ENCODE measurements around the gene PCSK7.
"Not testable (repeated sequence)": the region's sequence is repeated elsewhere in the genome, so short reads cannot be mapped to it uniquely, and the experiment has no call there.

The PCSK7 gene, protein sequence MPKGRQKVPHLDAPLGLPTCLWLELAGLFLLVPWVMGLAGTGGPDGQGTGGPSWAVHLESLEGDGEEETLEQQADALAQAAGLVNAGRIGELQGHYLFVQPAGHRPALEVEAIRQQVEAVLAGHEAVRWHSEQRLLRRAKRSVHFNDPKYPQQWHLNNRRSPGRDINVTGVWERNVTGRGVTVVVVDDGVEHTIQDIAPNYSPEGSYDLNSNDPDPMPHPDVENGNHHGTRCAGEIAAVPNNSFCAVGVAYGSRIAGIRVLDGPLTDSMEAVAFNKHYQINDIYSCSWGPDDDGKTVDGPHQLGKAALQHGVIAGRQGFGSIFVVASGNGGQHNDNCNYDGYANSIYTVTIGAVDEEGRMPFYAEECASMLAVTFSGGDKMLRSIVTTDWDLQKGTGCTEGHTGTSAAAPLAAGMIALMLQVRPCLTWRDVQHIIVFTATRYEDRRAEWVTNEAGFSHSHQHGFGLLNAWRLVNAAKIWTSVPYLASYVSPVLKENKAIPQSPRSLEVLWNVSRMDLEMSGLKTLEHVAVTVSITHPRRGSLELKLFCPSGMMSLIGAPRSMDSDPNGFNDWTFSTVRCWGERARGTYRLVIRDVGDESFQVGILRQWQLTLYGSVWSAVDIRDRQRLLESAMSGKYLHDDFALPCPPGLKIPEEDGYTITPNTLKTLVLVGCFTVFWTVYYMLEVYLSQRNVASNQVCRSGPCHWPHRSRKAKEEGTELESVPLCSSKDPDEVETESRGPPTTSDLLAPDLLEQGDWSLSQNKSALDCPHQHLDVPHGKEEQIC

DNA sequence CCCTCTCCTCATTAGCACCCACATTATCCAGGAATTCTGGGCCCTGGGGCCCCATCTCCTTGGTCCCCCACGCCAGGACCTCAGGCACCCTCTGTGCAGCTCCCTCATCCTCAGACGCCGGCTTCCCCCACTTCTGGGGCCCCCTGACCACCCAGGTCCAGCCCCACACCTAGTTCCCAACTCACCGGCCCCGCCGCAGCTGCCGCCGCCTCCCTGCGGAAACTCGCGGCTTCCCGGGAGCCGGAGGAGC, at the start of gene PCSK7:
Gene PCSK7 (minus strand): TSS at position 232 of the 250 bp plus-strand sequence. CDS start 2,229 bp downstream, outside the sequence.
- DNase-seq: no peak

DNA sequence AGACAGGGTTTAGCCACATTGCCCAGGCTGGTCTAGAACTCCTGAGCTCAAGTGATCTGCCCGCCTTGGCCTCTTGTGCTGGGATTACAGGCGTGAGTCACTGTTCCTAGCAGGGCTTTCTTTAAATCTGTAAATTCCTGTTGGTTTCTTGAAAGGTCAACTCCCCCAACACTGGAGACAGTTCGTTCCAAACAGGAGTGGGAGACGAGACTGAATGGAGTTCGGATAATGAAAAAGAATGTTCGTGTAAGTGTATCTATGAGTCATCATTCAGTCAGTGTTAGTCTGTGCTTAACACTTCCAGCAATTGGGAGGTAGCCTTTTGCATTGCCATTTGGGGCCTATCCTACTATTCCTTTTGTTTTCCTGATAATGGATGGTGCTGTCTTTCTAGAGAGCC, 49.3 kb upstream of the PCSK7 start:
- no peak for DNase-seq

DNA sequence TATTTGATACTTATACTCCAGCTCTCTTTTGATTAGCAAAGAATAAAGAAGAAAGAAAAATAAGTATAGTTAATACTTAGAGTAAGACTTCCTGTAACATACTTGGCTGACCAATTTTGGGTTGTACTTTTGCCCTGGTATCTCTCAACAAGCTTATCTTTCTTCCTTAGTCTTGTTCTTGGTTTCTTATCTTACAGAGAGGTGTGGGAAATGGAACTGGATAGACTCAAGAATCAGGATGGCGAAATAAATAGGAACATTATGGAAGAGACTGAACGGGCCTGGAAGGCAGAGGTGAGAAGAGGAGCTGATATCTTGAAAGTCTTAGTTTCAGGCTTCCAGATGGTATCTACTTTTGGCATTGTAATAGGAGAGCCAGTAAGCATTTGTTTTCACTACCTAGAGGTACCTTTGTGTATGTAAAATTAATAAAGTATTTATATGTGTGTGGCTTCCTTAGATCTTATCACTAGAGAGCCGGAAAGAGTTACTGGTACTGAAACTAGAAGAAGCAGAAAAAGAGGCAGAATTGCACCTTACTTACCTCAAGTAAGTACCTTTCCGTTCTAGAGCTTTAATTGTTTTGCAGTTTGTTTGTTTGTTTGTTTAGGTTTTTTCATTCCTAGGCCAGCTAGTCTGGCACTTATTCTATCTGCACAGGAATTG, 48.0 kb upstream of the PCSK7 start:
- no peak for DNase-seq

DNA sequence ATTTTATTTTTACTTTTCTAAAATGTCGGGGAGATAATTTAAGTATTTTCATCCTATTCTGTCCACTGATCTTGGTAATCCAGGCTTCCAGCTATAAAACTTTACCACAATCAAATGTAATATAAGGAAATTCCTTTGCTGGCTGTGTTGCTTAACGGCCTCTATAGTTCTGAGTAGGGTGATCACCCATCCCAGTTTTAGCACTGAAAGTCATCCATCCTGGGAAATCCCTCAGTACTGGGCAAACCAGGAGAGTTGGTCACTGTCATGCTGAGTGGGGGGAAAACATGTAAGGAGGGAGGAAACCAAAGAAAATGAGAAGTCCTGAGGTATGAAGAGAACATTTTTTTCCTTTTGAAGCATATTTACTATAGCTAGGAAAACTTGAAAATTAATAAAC, 46.5 kb upstream of the PCSK7 start:
- DNase-seq: no peak

DNA sequence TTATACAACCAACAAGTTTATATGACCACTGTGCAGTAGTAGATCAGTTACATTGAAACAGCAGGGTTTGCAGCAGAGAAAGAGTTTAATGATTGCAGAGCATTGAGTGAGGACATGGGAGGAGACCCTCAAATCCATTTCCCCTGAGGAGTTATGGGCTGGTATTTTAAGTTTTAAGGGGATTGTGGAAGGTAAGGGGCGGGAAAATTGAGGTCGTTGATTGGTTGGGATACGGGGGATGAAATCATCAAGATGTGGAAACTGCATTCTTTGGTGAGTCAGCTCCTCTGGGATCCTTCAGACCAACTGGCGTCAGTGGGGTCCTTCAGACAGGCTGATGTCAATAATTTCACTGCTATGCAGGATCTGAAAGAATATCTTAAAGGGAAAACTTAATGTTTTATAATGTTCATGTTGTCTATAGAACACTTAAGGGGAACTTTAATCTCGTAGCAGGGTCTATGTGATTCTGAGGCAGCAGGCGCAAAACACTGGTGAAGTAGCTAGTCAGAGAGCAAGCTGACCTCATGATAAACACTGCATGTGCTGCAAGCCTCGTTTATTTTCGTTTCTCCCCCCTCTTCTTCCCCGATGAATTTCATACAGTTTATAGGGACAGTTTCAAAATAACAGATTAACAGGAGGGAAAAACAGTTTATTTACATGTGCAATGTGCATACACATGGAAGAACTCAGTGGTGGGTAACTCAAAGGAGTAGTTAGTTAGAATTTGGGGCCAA, 41.8 kb upstream of the PCSK7 start:
- no peak for DNase-seq

DNA sequence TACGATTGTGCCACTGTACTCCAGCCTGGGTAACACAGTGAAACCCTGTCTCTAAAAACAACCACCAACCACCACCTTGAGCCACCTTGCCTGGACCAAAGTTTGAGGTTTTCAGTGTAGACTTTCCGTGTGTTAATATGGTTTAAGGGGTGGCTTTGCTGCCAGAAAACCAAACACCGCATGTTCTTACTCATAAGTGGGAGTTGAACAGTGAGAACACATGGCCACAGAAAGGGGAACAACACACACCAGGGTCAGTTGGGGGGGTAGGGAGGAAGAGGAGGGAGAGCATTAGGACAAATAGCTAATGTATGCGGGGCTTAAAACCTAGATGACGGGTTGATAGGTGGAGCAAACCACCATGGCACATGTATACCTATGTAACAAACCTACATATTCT, 40.3 kb upstream of the PCSK7 start:
- DNase-seq: not testable (repeated sequence)

DNA sequence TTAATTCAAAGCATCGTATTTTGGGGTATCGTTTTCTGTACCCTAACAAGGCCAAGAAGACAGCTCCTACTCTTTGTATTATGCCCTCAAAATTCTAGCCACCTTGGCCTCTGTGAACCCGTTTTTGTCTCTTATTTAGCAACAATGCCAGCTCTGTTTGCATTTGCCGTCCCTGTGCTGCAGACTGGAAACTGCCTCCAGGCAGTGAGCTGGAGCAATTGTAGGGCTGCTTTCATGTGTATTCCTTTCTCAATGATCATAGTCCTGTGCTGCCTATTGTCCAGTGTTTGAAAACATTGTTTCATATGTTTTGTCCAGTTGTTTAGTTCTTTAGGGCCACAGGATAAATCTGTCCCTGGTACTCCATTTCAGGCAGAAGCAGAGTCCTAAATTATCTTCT, 39.3 kb upstream of the PCSK7 start:
- no peak for DNase-seq

DNA sequence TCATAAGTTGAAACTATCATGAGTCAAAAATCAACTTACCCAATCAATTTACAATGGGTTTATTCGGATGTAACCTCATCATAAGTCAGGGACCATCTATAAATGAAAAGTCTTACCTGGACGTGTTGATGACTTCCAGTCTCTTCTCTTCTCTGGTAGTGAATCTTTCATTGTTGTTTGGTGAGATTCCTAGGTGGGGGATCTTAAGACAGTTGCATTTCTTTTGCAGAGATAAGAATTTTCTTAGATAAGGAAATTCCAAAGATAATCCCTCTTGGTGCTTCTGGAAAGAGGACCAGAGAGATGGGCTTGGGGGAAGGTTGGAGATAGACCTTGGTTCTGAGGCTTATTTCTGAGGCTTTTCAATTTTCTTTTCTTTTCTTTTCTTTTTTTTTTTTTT, 38.0 kb upstream of the PCSK7 start:
- DNase-seq: no peak

DNA sequence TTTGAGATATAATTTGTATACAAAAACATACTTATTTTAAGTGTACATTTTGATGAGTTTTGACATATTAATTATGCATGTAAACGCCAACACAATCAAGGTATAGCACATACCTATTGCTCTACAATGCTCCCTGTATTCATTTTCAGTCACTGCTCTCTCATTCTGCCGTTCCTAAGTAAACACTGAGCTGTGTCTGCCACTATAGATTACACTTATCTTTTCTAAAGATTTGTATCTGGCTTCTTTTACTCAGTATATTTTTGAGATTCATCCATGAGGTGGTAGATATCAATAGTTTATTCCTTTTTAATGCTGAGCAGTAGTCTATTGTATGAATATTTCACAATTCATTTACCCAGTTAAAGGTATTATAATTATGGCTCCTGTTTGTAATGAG, 33.9 kb upstream of the PCSK7 start:
- DNase-seq: no peak

DNA sequence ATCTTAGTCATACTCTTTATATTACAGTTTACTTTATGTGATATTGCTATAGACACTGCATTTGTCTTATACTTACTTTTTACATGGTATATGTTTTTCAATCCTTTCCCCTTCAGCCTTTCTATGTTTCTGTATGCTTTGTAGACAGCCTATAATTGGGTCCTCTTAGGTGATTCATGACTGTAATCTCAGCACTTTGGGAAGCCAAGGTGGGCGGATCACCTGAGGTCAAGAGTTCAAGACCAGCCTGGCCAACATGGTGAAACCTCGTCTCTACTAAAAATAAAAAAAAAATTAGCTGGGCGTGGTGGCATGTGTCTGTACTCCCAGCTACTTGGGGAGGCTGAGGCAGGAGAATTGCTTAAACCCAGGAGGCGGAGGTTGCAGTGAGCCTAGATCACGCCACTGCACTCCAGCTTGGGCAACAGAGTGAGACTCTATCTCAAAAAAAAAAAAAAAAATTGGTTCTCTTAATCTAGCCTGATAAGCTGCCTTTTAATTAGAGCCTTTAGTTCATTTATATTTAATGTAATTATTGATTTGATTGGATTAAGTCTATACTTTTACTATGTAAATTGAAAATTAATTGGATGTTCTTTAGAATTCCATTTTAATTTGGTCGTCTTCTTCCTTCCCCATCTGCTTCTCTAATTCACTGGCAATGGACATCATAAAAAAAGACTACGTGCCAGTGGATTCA, 32.9 kb upstream of the PCSK7 start:
- DNase-seq: not testable (repeated sequence)

DNA sequence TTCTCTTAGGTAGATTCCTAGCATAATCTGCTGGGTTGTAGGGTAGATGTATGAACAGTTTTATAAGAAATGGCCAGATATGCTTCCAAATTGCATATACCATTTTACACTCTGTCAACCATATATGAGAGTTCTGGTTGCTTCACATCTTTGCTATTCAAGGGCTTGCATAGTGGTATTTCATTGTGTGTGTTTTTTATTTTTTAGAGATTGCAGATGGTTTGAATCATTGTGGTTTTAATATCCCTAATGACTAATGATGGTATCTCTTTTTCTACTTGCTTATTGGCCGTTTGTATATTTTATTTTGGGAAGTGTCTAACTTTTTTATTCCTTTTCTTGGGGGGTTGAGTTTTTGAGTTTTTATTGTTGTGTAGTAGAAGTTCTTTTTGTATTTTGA, 27.5 kb upstream of the PCSK7 start:
- DNase-seq: no peak

DNA sequence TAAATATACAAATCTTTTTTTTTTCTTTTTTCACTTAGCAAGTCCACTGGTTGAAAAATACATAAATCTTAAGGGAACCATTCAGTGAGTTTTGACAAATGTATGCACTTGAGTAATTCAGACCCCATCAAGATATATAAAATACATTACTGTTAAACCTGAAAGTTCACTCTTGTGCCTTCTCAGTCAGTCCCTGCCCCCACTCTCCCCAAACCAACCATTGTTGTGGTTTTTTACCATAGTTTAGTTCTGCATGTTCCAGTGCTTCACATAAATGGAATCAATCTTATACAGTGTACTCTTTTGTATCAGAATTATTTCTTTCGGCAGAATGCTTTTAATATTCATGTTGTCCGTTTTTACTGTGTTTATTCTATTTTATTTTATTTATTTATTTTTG, 26.7 kb upstream of the PCSK7 start:
- DNase-seq: no peak

DNA sequence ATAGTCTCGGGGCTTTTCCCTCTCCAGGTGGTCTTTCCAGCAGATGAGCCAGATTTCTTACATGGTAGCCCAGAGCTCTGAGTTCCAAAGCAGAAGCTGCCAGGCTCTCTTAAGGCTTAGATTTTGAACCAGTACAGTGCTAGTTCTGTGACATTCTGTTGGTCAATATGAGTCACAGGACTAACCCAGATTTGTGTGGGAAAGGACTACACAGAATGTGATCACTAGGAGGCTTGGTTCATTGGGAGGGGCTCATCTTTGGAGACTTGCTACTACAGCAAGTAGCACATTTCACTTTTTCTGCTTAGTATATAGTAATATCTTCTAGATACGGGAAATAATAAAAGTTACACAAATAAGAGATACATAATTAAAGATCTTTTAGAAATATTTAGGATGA, 24.7 kb upstream of the PCSK7 start:
- no peak for DNase-seq

DNA sequence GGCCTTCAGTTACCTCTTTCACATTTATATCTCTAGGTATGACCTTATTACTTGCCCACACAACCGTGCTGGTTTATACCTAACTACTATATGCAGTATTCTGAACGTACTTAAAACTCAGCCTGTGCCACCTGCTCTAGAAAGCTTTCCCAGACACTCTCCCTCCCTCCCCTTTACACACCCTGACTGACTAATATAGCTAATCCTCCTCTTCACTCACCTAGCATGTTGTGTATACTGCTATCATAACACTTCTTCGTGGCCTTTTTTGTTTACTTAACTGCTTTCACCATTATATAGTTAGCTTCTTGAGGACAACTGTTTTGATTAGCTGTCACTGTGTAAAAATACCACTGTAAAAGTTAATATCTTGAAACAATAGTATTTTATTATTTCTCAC, 24.1 kb upstream of the PCSK7 start:
- no peak for DNase-seq

DNA sequence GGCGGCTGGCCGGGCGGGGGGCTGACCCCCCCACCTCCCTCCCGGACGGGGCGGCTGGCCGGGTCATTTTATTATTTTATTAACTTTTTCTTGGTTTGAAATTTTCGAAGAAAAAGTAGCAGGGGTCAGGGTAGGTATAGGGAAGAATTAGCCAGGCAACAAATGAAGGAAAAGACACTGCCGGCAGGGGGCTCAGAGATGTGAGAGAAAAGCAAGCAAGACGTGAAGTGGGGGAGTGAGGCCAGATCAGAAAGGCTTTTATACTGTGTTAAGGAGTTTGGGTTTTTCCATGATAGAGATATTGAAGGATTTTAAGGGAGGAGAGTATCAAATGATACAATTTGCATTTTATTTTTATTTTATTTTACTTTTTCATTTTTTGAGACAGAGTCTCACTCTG, 19.6 kb upstream of the PCSK7 start:
- no peak for DNase-seq

DNA sequence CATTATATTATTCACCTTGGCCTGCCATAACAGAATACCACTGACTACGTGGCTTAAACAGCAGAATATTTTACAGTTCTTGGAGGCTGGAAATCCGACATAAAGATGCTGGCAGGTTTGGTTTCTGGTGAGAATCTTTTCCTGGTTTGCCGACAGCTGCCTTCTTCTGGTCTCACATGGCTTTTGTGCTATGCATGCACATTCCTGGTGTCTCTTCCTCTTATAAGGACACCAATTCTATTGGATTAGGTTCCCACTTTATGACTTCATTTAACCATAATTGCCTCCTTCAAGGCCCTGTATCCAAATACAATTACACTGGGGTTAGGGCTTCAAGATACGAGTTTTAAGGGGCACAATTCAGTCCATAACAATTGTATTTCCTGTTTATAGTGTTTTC, 17.7 kb upstream of the PCSK7 start:
- DNase-seq: no peak

DNA sequence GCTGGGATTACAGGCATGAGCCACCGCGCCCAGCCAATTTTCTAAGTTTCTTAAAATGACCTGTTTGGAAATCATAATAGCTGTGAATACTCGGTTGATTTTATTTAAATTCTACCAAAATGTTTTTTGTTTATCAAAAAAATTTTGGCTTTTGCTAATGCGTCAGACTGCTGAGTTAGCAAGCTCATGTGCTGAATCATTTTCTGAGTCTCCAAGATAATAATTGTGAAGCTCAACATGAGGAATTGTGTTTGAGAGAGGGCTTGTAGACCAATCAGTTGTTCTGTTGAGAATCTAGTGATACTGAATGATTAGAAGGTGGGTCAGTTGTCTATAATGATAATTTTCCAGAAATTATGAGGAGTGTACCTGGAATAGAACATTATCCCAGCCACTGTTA, 16.5 kb upstream of the PCSK7 start:
- no peak for DNase-seq

DNA sequence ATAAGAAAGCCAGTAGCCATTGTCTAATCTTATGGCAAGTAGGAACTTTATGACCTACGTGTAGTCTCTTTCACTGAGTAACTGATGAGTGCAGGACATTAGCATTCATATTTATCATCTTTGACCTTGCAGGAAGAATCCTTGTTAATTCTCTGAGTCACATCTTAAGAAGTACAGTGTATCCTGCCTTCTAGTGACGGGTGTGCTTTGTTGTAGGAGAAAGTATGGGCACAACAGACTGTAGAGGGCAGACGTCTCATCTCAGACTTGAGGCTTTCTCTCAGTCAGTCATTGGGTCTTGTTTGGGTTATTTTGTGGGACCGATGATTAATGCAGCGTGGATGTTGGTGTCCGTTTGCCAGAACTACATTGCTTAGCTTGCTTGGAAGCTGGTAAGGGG, 7.4 kb upstream of the PCSK7 start:
- DNase-seq: no peak

DNA sequence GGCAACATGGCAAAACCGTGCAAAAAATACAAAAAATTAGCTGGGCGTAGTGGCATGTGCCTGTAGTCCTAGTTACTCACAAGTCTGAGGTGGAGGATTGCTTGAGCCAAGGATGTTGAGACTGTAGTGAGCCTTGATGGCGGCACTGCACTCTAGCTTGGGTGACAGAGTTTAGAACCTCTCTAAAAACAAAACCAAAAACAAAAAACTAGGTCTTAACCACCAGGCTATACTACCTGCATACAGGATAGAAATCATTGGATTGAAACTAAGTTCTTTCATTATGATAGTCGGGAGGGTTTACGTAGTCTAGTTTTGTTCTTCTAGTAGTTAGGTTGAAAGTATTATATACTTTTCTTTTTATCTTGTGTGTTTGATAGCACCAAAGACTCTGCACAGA, 6.3 kb upstream of the PCSK7 start:
- DNase-seq: no peak

DNA sequence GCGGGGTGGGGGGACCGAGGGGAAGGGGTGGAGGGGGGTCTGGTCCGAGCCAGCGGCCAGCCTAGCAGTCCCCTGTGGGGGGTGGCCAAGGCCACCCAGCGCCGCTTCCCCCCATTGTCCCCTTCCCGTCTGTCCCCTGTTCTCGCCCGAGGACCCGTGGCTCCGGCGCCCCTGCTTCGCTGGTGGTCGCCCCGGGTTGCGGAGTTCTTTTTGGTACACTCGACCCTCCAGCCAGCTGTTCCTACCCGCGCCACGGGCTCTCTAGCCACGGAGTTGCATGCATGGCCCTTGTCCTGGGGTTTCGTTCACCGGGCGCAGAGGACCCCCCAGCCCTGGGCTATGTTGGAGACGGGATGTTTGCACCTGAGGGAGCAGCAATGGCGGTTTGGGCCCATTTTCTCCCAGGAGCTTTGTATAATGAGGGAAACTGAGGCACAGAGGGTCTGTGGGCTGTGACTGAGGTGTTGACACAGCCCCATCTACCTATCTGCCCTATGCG, 1.1 kb upstream of the PCSK7 start:
- DNase-seq: no peak

DNA sequence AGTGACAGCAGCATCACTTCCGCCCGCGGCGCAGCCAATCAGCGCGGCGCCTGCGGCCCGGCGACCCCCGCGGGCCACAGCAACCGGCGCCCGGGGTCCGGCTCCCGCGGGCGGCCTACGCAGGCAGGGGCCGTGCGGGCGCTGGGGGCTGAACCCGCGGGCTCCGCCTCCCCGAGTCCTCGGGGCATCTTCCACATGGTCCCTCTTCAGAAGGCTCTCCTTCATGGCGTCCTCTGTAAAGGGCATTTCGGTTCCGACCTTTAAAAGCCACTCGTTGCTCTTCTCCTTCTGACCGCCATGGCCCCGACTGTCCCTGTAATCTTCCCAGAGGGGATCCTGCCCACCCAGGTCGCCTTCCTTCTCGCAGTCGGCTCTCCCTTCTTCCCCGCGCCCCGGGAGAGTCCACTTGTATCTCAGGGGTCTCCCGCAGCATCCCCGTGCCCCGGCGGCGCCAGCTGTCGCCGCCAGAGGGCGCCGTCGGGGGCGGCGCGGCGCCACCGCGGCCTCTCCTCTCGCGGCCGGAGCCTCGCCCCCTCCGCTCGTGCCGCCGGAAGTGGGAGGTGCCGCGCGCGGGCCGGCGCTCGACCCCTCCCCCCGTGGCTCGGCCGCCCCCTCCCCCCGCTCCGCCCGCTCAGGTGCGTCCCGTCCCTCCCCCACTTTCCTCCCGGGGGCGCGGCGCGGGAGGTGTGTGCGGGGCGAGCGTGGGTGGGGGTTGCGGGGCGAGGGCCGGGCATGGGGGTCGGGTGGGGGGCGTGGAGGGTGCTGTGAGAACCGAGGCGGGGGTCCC, 412 bp upstream of the PCSK7 start, which contains the start of gene RNF214:
Gene RNF214 (plus strand): TSS at position 580 of the 787 bp plus-strand sequence. CDS start 1,602 bp downstream, outside the sequence.
- DNase-seq: peak; percentile 61
